IMR-90 (cell line): ENCODE measurements around the gene ENDOD1. TPM values are rescaled to one million over a fixed set of nuclear protein-coding genes. Genes with fewer than 3 reads are reported as not detected.

ENCODE experiments used
- ATAC-seq: fragments of 200-7000 bp; cut with Tn5 transposase; 2 replicates; pipeline ENCODE4 v1.9.1; 2020; ENCODE audit warnings: low read depth, mild to moderate bottlenecking, moderate library complexity
- BruUV-seq: library from RNA; stranded (reverse); fragments of 400-500 nt; replicated peaks from 2 replicates; lab custom pipeline; 2021; lab: Mats Ljungman, UMichigan
- CTCF ChIA-PET: fragments of 300-600 bp; formaldehyde crosslinking; extraction: SDS; loops from one replicate; lab custom pipeline; 2021; ENCODE audit warnings: antibody characterized with exemption; lab: Yijun Ruan, JAX
- POLR2A ChIA-PET: fragments of 300-600 bp; sonication (Branson Sonifier 250); formaldehyde crosslinking; loops from one replicate; lab custom pipeline; 2022; ENCODE audit warnings: antibody characterized with exemption; ENCODE audit not compliant: unreplicated experiment; lab: Charles Lee
- DNase-seq: peaks from one replicate; pipeline ENCODE4 v3.0.0; 2013
- H2AFZ ChIP-seq: replicated peaks from 2 replicates; pipeline ENCODE3; 2013; ENCODE audit warnings: low read length, mild to moderate bottlenecking; ENCODE audit not compliant: poor library complexity
- H2AK5ac ChIP-seq: 2 replicates; pipeline ENCODE4 v1.6.1; 2013; ENCODE audit warnings: low read depth, low read length, inconsistent platforms
- H2AK9ac ChIP-seq: replicated peaks from 2 replicates; pipeline ENCODE3; 2013; ENCODE audit warnings: mild to moderate bottlenecking, low read depth, low read length, moderate library complexity; ENCODE audit not compliant: poor library complexity
- H2BK120ac ChIP-seq: 2 replicates; pipeline ENCODE4 v1.6.1; 2013; ENCODE audit warnings: low read depth, low read length, inconsistent platforms
- H2BK15ac ChIP-seq: 3 replicates; pipeline ENCODE4 v1.6.1; 2013; ENCODE audit warnings: low read depth, low read length, inconsistent platforms
- H2BK20ac ChIP-seq: 2 replicates; pipeline ENCODE4 v1.6.1; 2013; ENCODE audit warnings: low read depth, mild to moderate bottlenecking, inconsistent platforms, low read length, moderate library complexity
- H2BK5ac ChIP-seq: 2 replicates; pipeline ENCODE4 v1.6.1; 2013; ENCODE audit warnings: mild to moderate bottlenecking, low read depth, low read length, inconsistent platforms; ENCODE audit not compliant: poor library complexity, severe bottlenecking
- H3K14ac ChIP-seq: replicated peaks from 2 replicates; pipeline ENCODE4 v1.6.1; 2013; ENCODE audit warnings: low read depth, low read length, inconsistent platforms
- H3K18ac ChIP-seq: 2 replicates; pipeline ENCODE4 v1.6.1; 2013; ENCODE audit warnings: low read depth, low read length, control low read depth
- H3K23ac ChIP-seq: 2 replicates; pipeline ENCODE4 v1.6.1; 2013; ENCODE audit warnings: low read depth, low read length, inconsistent platforms
- H3K27ac ChIP-seq: 2 replicates; pipeline ENCODE4 v1.5.1; 2013; ENCODE audit warnings: mild to moderate bottlenecking, control low read depth, low read length; ENCODE audit not compliant: insufficient read depth
- H3K27me3 ChIP-seq: 2 replicates; pipeline ENCODE4 v1.6.1; 2013; ENCODE audit warnings: low read length; ENCODE audit not compliant: control insufficient read depth, insufficient read depth
- H3K36me3 ChIP-seq: 2 replicates; pipeline ENCODE4 v1.6.1; 2013; ENCODE audit warnings: low read length, mixed read lengths; ENCODE audit not compliant: control insufficient read depth, insufficient read depth
- H3K4ac ChIP-seq: 2 replicates; pipeline ENCODE4 v1.6.1; 2013; ENCODE audit warnings: low read depth, low read length, inconsistent platforms
- H3K4me1 ChIP-seq: 2 replicates; pipeline ENCODE4 v1.6.1; 2013; ENCODE audit warnings: low read length, mixed read lengths; ENCODE audit not compliant: control insufficient read depth, insufficient read depth
- H3K4me2 ChIP-seq: 2 replicates; pipeline ENCODE4 v1.6.1; 2013; ENCODE audit warnings: low read depth, mild to moderate bottlenecking, control low read depth, low read length, moderate library complexity
- H3K4me3 ChIP-seq: 2 replicates; pipeline ENCODE4 v1.5.1; 2013; ENCODE audit warnings: low read depth, mild to moderate bottlenecking, control low read depth, low read length, moderate library complexity; ENCODE audit not compliant: insufficient read depth
- H3K56ac ChIP-seq: 2 replicates; pipeline ENCODE4 v1.6.1; 2013; ENCODE audit warnings: low read length, inconsistent platforms; ENCODE audit not compliant: insufficient read depth; ENCODE audit errors: extremely low read depth
- H3K79me1 ChIP-seq, 2 experiments: 2 replicates each; pipeline ENCODE4 v1.6.1; 2013; ENCODE audit warnings: low read length in 2 of 2, inconsistent platforms in 1 of 2, low read depth in 1 of 2
- H3K9ac ChIP-seq: 2 replicates; pipeline ENCODE4 v1.6.1; 2013; ENCODE audit warnings: low read depth, low read length, control low read depth
- H3K9me1 ChIP-seq: 2 replicates; pipeline ENCODE4 v1.6.1; 2013; ENCODE audit warnings: low read length, inconsistent platforms; ENCODE audit not compliant: insufficient read depth
- H3K9me3 ChIP-seq: 2 replicates; pipeline ENCODE4 v1.6.1; 2013; ENCODE audit warnings: low read length; ENCODE audit not compliant: control insufficient read depth, insufficient read depth
- H4K20me1 ChIP-seq: 2 replicates; pipeline ENCODE4 v1.6.1; 2013; ENCODE audit warnings: low read length, inconsistent platforms; ENCODE audit not compliant: insufficient read depth
- H4K5ac ChIP-seq: 2 replicates; pipeline ENCODE4 v1.6.1; 2013; ENCODE audit warnings: mild to moderate bottlenecking, low read depth, low read length, control low read depth
- H4K8ac ChIP-seq, 2 experiments: 2 replicates each; pipeline ENCODE4 v1.6.1; 2013; ENCODE audit warnings: low read depth in 2 of 2, low read length in 2 of 2, control low read depth in 1 of 2, inconsistent platforms in 1 of 2
- H4K91ac ChIP-seq: 2 replicates; pipeline ENCODE4 v1.6.1; 2013; ENCODE audit warnings: low read depth, low read length, inconsistent platforms; ENCODE audit not compliant: insufficient read depth
- BHLHE40 ChIP-seq: fragments of 150-350 bp; IDR thresholded peaks from 2 replicates; pipeline ENCODE4 v1.6.1; 2016; ENCODE audit warnings: mild to moderate bottlenecking, low read depth, low read length
- CHD1 ChIP-seq: IDR thresholded peaks from 2 replicates; pipeline ENCODE4 v1.6.1; 2012; ENCODE audit warnings: low read depth, low read length, improper control_type of control experiment
- CTCF ChIP-seq: conservative IDR thresholded peaks from 2 replicates; pipeline ENCODE4 v1.5.1; 2012; ENCODE audit warnings: mild to moderate bottlenecking, low read depth, low read length, improper control_type of control experiment
- ELK1 ChIP-seq: fragments of 150-350 bp; IDR thresholded peaks from 2 replicates; pipeline ENCODE4 v1.6.1; 2016; ENCODE audit warnings: low read depth, mild to moderate bottlenecking, low read length, moderate library complexity, borderline replicate concordance
- FOS ChIP-seq: fragments of 150-350 bp; IDR thresholded peaks from 2 replicates; pipeline ENCODE4 v1.6.1; 2016; ENCODE audit warnings: low read depth, low read length
- MAZ ChIP-seq: IDR thresholded peaks from 2 replicates; pipeline ENCODE4 v1.6.1; 2012; ENCODE audit warnings: low read depth, mild to moderate bottlenecking, low read length, improper control_type of control experiment, moderate library complexity, borderline replicate concordance
- MXI1 ChIP-seq: IDR thresholded peaks from 2 replicates; pipeline ENCODE4 v1.6.1; 2012; ENCODE audit warnings: low read depth, mild to moderate bottlenecking, low read length, moderate library complexity, borderline replicate concordance
- POLR2A ChIP-seq: IDR thresholded peaks from 2 replicates; pipeline ENCODE4 v1.6.1; 2012; ENCODE audit warnings: mild to moderate bottlenecking, low read depth, low read length
- RAD21 ChIP-seq: IDR thresholded peaks from 2 replicates; pipeline ENCODE4 v1.6.1; 2012; ENCODE audit warnings: low read length, improper control_type of control experiment
- SMC3 ChIP-seq: fragments of 150-350 bp; IDR thresholded peaks from 2 replicates; pipeline ENCODE4 v1.6.1; 2016; ENCODE audit warnings: low read depth, mild to moderate bottlenecking, antibody characterized with exemption, low read length, moderate library complexity
- USF2 ChIP-seq: fragments of 150-350 bp; IDR thresholded peaks from 2 replicates; pipeline ENCODE4 v1.6.1; 2017; ENCODE audit warnings: mild to moderate bottlenecking, antibody characterized with exemption, low read length, low read depth
- WGBS, 2 experiments: methylation state at CpG; one replicate each; pipeline versions ENCODE4 v1.1.5 to v1.1.7; 2013; ENCODE audit warnings: missing lambda C conversion rate in 2 of 2; ENCODE audit not compliant: insufficient read length in 1 of 2; ENCODE audit errors: extremely low coverage in 2 of 2; 5-methylcytosine and 5-hydroxymethylcytosine counted together
- dilution Hi-C: fragments of 300-500 bp; cut with HindIII; formaldehyde crosslinking; loops from one replicate; pipeline ENCODE4 v1.14.3; 2018; ENCODE audit warnings: low sequenced_read_pairs; ENCODE audit not compliant: unreplicated experiment
- in situ Hi-C: fragments of 300-500 bp; cut with MboI; formaldehyde crosslinking; loops from 3 replicates; pipeline ENCODE4 v1.14.3; 2019; ENCODE audit warnings: low sequenced_read_pairs, inconsistent platforms, mixed read lengths
- intact Hi-C: fragments of 100-400 bp; cut with micrococcal nuclease; formaldehyde crosslinking; loops from 2 replicates; pipeline ENCODE4 v1.10.0; 2022
- polyA plus RNA-seq, 3 experiments: library from polyadenylated mRNA; depleted of rRNA; stranded (reverse); fragments of >200 nt; gene quantifications; 2 replicates each; pipeline ENCODE4 v1.2.3, GENCODE V29; 2012; ENCODE audit warnings: low replicate concordance in 1 of 3
- total RNA-seq: library from RNA; depleted of rRNA; stranded (reverse); fragments of >200 nt; gene quantifications from 2 replicates; pipeline ENCODE4 v1.2.3, GENCODE V29; 2012

Gene ENDOD1
- total and polyA plus RNA-seq, 2 of the 4 experiments (the other 2 are of a cell fraction), result 7.0 to 17.6 TPM

- H3K79me1 ChIP-seq, result no peaks in the 10 kb centered on the region
- no peak overlapping the region for H4K91ac ChIP-seq
- no peak overlapping the region for H3K4me3 ChIP-seq
- H3K9me1 ChIP-seq, result no peaks in the 10 kb centered on the region
- DNase-seq, result no peak
- no peak for ATAC-seq
- no peak overlapping the region for H2AFZ ChIP-seq
- no peak overlapping the region for H2BK20ac ChIP-seq
- H3K36me3 ChIP-seq, result no peaks in the 10 kb centered on the region
- H2AK5ac ChIP-seq, result no peak overlapping the region
- H3K14ac ChIP-seq, result no peak overlapping the region
- no peak overlapping the region for H3K56ac ChIP-seq
- H3K23ac ChIP-seq, result no peak overlapping the region
- BruUV-seq, result no TSS peak
- 0 out of 2 replicates have a peak, but pooled peaks cover 2% of the 10 kb centered on the region for H3K4me1 ChIP-seq
- intact Hi-C loops, result no loop called here
- ChIA-PET CTCF (no interaction called here), POLR2A (no interaction called here)
- in situ Hi-C loops, result no loop called here
- H3K9me3 ChIP-seq, result no peaks in the 10 kb centered on the region
- no peak overlapping the region for H3K27ac ChIP-seq
- H4K5ac ChIP-seq, result no peak overlapping the region
- no peak overlapping the region for H2BK5ac ChIP-seq
- H3K27me3 ChIP-seq, result no peaks in the 10 kb centered on the region
- no peaks in the 10 kb centered on the region for H4K20me1 ChIP-seq
- whole genome bisulfite sequencing, 2 experiments, result no CpG with 5 or more reads among the region's 1 CpG
- no peak overlapping the region for H3K9ac ChIP-seq
- no peak overlapping the region for H4K8ac ChIP-seq
- no peak overlapping the region for H2AK9ac ChIP-seq
- no peak overlapping the region for H2BK120ac ChIP-seq
- dilution Hi-C loops, result no loop called here
- TF ChIP-seq BHLHE40 (no peak), ELK1 (no peak), CHD1 (no peak), POLR2A (no peak), CTCF (no peak), FOS (no peak), RAD21 (no peak), SMC3 (no peak), USF2 (no peak), MXI1 (no peak), MAZ (no peak)
- H3K18ac ChIP-seq, result no peak overlapping the region
- H2BK15ac ChIP-seq, result no peak overlapping the region
- H3K4me2 ChIP-seq, result no peak overlapping the region
- H3K4ac ChIP-seq, result no peak overlapping the region
Observed at GRCh38 chr11:95115597-95115996, 26.0 kb downstream of the ENDOD1 start.
